HepG2 (cell line): ENCODE data around the gene SLC9A8. TPM values are rescaled to one million over a fixed set of nuclear protein-coding genes. Genes with fewer than 3 reads are reported as not detected.

ENCODE experiments used
- AKAP8 ChIP-seq: sonication (generic); formaldehyde crosslinking; IDR thresholded peaks from 2 replicates; pipeline ENCODE4 v1.5.1; 2020; ENCODE audit warnings: mild to moderate bottlenecking, missing genetic modification reagents
- CHCHD3 ChIP-seq: sonication (generic); formaldehyde crosslinking; IDR thresholded peaks from 2 replicates; pipeline ENCODE4 v1.8.0; 2022; ENCODE audit warnings: mild to moderate bottlenecking, missing genetic modification reagents, moderate library complexity
- DNMT1 ChIP-seq: sonication (generic); formaldehyde crosslinking; IDR thresholded peaks from 2 replicates; pipeline ENCODE4 v1.5.1; 2020; ENCODE audit warnings: mild to moderate bottlenecking, missing genetic modification reagents
- GABPA ChIP-seq, 2 experiments: IDR thresholded peaks; 2 replicates each; pipeline ENCODE4 v1.6.1; 2011 to 2016; ENCODE audit warnings: low read depth in 2 of 2, low read length in 1 of 2, missing biosample characterization in 1 of 2, missing genetic modification characterization in 1 of 2
- GLI4 ChIP-seq: sonication (generic); formaldehyde crosslinking; IDR thresholded peaks from 2 replicates; pipeline ENCODE4 v1.5.1; 2020; ENCODE audit warnings: missing genetic modification reagents, mild to moderate bottlenecking, moderate library complexity, borderline replicate concordance
- HDAC1 ChIP-seq: sonication (generic); formaldehyde crosslinking; IDR thresholded peaks from 2 replicates; pipeline ENCODE4 v1.5.1; 2020; ENCODE audit warnings: mild to moderate bottlenecking, missing genetic modification reagents
- ISX ChIP-seq: sonication (generic); formaldehyde crosslinking; conservative IDR thresholded peaks from 2 replicates; pipeline ENCODE4 v1.5.0; 2020; ENCODE audit warnings: missing genetic modification reagents
- JUNB ChIP-seq: sonication (generic); formaldehyde crosslinking; IDR thresholded peaks from 2 replicates; pipeline ENCODE4 v1.8.0; 2022; ENCODE audit warnings: missing genetic modification reagents, mild to moderate bottlenecking, borderline replicate concordance
- KAT7 ChIP-seq: IDR thresholded peaks from 2 replicates; pipeline ENCODE4 v1.6.1; 2018; ENCODE audit warnings: borderline replicate concordance, missing compliant biosample characterization
- MAFK ChIP-seq, 2 experiments: IDR thresholded peaks in 1 of 2; conservative IDR thresholded peaks in 1 of 2; 2 replicates each; pipeline ENCODE4 v1.6.1; 2011; ENCODE audit warnings: improper control_type of control experiment in 2 of 2, low read length in 2 of 2
- MAZ ChIP-seq, 2 experiments: sonication (generic) in 1 of 2; formaldehyde crosslinking in 1 of 2; IDR thresholded peaks; 2 replicates each; pipeline versions ENCODE4 v1.5.0 to v1.6.1; 2012 to 2020; ENCODE audit warnings: low read depth in 2 of 2, mild to moderate bottlenecking in 2 of 2, borderline replicate concordance in 1 of 2, improper control_type of control experiment in 1 of 2, low read length in 1 of 2, missing genetic modification reagents in 1 of 2, moderate library complexity in 1 of 2
- NFYC ChIP-seq: IDR thresholded peaks from 2 replicates; pipeline ENCODE4 v1.6.1; 2016; ENCODE audit warnings: missing genetic modification reagents, missing compliant biosample characterization
- ONECUT2 ChIP-seq: sonication (generic); formaldehyde crosslinking; IDR thresholded peaks from 2 replicates; pipeline ENCODE4 v1.4.0; 2020; ENCODE audit warnings: missing genetic modification reagents
- POLR2G ChIP-seq: fragments of 200-400 bp; formaldehyde crosslinking; IDR thresholded peaks from 2 replicates; pipeline ENCODE4 v1.6.1; 2018; ENCODE audit warnings: mild to moderate bottlenecking, low read depth, low read length, moderate library complexity
- SMAD3 ChIP-seq: sonication (generic); formaldehyde crosslinking; IDR thresholded peaks from 2 replicates; pipeline ENCODE4 v1.4.0; 2020; ENCODE audit warnings: missing genetic modification reagents
- SP1 ChIP-seq, 2 experiments: fragments of 450-650 bp in 1 of 2; sonication (generic) in 1 of 2; formaldehyde crosslinking in 1 of 2; IDR thresholded peaks; 2 replicates each; pipeline versions ENCODE4 v1.4.0 to v1.6.1; 2016 to 2020; ENCODE audit warnings: missing genetic modification reagents in 1 of 2
- TCF7 ChIP-seq: sonication (generic); IDR thresholded peaks from 2 replicates; pipeline ENCODE4 v1.6.1; 2016; ENCODE audit warnings: antibody characterized with exemption, low read depth
- U2AF1 ChIP-seq: fragments of 200-400 bp; formaldehyde crosslinking; optimal IDR thresholded peaks from 2 replicates; pipeline ENCODE3; 2017; ENCODE audit warnings: mild to moderate bottlenecking, low read depth, low read length
- XRCC5 ChIP-seq: fragments of 200-400 bp; formaldehyde crosslinking; optimal IDR thresholded peaks from 2 replicates; pipeline ENCODE3; 2017; ENCODE audit warnings: mild to moderate bottlenecking, low read length
- ZNF253 ChIP-seq: sonication (generic); formaldehyde crosslinking; IDR thresholded peaks from 2 replicates; pipeline ENCODE4 v1.8.0; 2022; ENCODE audit warnings: mild to moderate bottlenecking, missing genetic modification reagents, borderline replicate concordance
- ZNF430 ChIP-seq: sonication (generic); formaldehyde crosslinking; IDR thresholded peaks from 2 replicates; pipeline ENCODE4 v1.9.0; 2021; ENCODE audit warnings: mild to moderate bottlenecking, missing genetic modification reagents
- ZNF547 ChIP-seq: sonication (generic); formaldehyde crosslinking; IDR thresholded peaks from 2 replicates; pipeline ENCODE4 v1.5.1; 2020; ENCODE audit warnings: mild to moderate bottlenecking, missing genetic modification reagents
- ZNF577 ChIP-seq: sonication (generic); formaldehyde crosslinking; IDR thresholded peaks from 2 replicates; pipeline ENCODE4 v1.4.0; 2020; ENCODE audit warnings: mild to moderate bottlenecking, low read depth, missing genetic modification reagents, borderline replicate concordance
- ZNF607 ChIP-seq: sonication (generic); formaldehyde crosslinking; IDR thresholded peaks from 2 replicates; pipeline ENCODE4 v1.5.1; 2020; ENCODE audit warnings: missing genetic modification reagents, mild to moderate bottlenecking, borderline replicate concordance
- polyA plus RNA-seq, 8 experiments: library from polyadenylated mRNA; depleted of rRNA in 3 of 8; stranded (reverse) in 7 of 8; unstranded in 1 of 8; fragments of >200 nt; fragmentation: Illumina TruSeq in 4 of 8; extraction: Trizol in 4 of 8; gene quantifications; 2 replicates each; pipeline versions ENCODE4 v1.2.1 to v1.2.3, GENCODE V29; 2011 to 2016; ENCODE audit warnings: low read depth in 4 of 8, missing spikeins in 1 of 8, mixed read lengths in 1 of 8; ENCODE audit not compliant: insufficient read depth in 1 of 8
- total RNA-seq, 5 experiments: library from RNA; depleted of rRNA; stranded (reverse); fragments of >200 nt; fragmentation: Illumina TruSeq; extraction: Trizol; gene quantifications; 2 replicates each; pipeline ENCODE4 v1.2.3, GENCODE V29; 2016; ENCODE audit warnings: low read depth in 1 of 5
- TF ChIP-seq, protein P1 (sequence below): sonication (generic); formaldehyde crosslinking; IDR thresholded peaks from 2 replicates; pipeline ENCODE4 v1.5.1; 2020; ENCODE audit warnings: mild to moderate bottlenecking, missing genetic modification reagents, borderline replicate concordance
- TF ChIP-seq, protein P2 (sequence below): IDR thresholded peaks from 2 replicates; pipeline ENCODE4 v1.6.1; 2016
- TF ChIP-seq, protein P3 (sequence below): sonication (generic); formaldehyde crosslinking; IDR thresholded peaks from 2 replicates; pipeline ENCODE4 v1.4.0; 2020; ENCODE audit warnings: missing genetic modification reagents

Gene SLC9A8
- total and polyA plus RNA-seq, 2 of the 13 experiments (the other 11 are each of a cell fraction or from before 2014, with no cell fraction given): 4.1 to 7.4 TPM

DNA sequence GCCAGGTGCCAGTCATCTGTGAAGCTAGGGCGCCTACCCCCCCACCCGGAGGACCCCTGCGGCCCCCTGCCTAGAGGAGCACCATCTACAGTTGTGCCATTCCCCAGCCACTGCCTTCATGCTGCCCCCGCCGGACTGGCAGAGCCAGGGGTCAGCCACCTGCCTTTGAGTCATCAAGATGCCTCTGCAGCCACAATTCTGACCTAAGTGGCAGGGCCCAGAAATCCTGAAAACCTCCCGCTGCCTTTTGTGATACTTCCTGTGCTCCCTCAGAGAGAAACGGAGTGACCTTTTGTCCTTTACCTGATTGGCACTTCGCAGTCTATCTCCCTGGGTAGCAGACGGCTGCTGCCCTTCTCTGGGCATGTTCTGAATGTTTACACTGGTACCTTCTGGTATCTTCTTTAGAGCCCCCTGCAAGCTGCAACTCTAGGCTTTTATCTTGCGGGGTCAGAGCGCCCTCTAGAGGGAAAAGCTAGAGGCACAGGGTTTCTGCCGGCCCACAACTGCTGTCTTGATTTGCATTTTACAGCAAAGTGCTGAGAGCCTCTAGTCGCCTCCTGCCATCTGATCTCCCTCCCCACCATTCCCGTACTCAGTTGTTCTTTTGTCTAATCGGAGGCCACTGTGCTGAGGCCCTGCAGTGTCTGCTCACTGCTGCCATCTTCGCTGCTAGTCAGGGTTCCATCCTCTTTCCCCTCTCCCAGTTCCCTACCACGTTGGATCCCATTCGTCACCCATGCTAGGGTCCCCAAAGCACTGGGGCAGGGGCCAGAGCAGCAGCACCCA, 75.8 kb downstream of the SLC9A8 start (continued):
- TF ChIP-seq, protein P1, sequence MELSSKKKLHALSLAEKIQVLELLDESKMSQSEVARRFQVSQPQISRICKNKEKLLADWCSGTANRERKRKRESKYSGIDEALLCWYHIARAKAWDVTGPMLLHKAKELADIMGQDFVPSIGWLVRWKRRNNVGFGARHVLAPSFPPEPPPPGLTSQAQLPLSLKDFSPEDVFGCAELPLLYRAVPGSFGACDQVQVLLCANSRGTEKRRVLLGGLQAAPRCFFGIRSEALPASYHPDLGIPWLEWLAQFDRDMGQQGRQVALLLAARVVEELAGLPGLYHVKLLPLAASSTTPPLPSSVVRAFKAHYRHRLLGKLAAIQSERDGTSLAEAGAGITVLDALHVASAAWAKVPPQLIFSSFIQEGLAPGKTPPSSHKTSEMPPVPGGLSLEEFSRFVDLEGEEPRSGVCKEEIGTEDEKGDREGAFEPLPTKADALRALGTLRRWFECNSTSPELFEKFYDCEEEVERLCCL (CRISPR knock-in tag): no peak
- TF ChIP-seq DNMT1 (no peak; the same call in 1 of the 2 replicates), SMAD3 (CRISPR knock-in tag) (no peak), JUNB (CRISPR knock-in tag) (no peak), MAZ (IDR thresholded peaks at IDR 0.05; ENCODE audit: borderline replicate concordance, low read depth, low read length) (peak; percentile 31; the same call in 1 of the 2 replicates), MAZ (CRISPR knock-in tag; IDR thresholded peaks at IDR 0.05; ENCODE audit: low read depth) (no peak), GABPA (IDR thresholded peaks at IDR 0.05; ENCODE audit: low read depth, low read length) (no peak), GABPA (CRISPR knock-in tag; IDR thresholded peaks at IDR 0.05; ENCODE audit: low read depth) (no peak), NFYC (CRISPR knock-in tag) (no peak), HDAC1 (CRISPR knock-in tag) (no peak), ZNF577 (CRISPR knock-in tag) (no peak), POLR2G (no peak), MAFK (conservative IDR thresholded peaks at IDR 0.05 in 1 of 2, IDR thresholded peaks at IDR 0.05 in 1 of 2; ENCODE audit: low read length in 2 of 2) (no peak), CHCHD3 (CRISPR knock-in tag) (0 out of 2 replicates have a peak, but pooled peaks have one; percentile 35), XRCC5 (peak; percentile 89), GLI4 (CRISPR knock-in tag) (no peak), ZNF430 (CRISPR knock-in tag) (peak; percentile 59; the same call in 1 of the 2 replicates), U2AF1 (no peak), ZNF253 (CRISPR knock-in tag) (no peak), ZNF607 (CRISPR knock-in tag) (no peak), ONECUT2 (no peak), ZNF547 (peak; percentile 44; the same call in 1 of the 2 replicates), ISX (no peak), AKAP8 (no peak), KAT7 (no peak), SP1 (IDR thresholded peaks at IDR 0.05) (no peak), SP1 (CRISPR knock-in tag; IDR thresholded peaks at IDR 0.05) (no peak), TCF7 (no peak; the same call in 1 of the 2 replicates)
- TF ChIP-seq, protein P2, sequence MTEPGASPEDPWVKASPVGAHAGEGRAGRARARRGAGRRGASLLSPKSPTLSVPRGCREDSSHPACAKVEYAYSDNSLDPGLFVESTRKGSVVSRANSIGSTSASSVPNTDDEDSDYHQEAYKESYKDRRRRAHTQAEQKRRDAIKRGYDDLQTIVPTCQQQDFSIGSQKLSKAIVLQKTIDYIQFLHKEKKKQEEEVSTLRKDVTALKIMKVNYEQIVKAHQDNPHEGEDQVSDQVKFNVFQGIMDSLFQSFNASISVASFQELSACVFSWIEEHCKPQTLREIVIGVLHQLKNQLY (CRISPR knock-in tag): no peak
- TF ChIP-seq, protein P3, sequence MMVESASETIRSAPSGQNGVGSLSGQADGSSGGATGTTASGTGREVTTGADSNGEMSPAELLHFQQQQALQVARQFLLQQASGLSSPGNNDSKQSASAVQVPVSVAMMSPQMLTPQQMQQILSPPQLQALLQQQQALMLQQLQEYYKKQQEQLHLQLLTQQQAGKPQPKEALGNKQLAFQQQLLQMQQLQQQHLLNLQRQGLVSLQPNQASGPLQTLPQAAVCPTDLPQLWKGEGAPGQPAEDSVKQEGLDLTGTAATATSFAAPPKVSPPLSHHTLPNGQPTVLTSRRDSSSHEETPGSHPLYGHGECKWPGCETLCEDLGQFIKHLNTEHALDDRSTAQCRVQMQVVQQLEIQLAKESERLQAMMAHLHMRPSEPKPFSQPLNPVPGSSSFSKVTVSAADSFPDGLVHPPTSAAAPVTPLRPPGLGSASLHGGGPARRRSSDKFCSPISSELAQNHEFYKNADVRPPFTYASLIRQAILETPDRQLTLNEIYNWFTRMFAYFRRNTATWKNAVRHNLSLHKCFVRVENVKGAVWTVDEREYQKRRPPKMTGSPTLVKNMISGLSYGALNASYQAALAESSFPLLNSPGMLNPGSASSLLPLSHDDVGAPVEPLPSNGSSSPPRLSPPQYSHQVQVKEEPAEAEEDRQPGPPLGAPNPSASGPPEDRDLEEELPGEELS: no peak; the same call in 1 of the 2 replicates
